Thymus (tissue), 11 donors: ENCODE results near the gene FAM83B. TPM values are rescaled to one million over a fixed set of nuclear protein-coding genes. Genes with fewer than 3 reads are reported as not detected.

Experiments used
- DNase-seq, 9 donors: peaks; one replicate each; pipeline ENCODE4 v3.0.0-alpha.2; 2013; ENCODE audit warnings: low spot score in 9 of 9, low read depth in 6 of 9, missing footprints in 1 of 9
- H3K27ac ChIP-seq, 2 donors: one replicate each; pipeline ENCODE4 v1.5.1; 2013; ENCODE audit warnings: control low read depth in 1 of 2, low read depth in 1 of 2, low read length in 1 of 2, mild to moderate bottlenecking in 1 of 2, moderate library complexity in 1 of 2
- H3K27me3 ChIP-seq, 2 donors: one replicate each; pipeline ENCODE4 v1.5.1; 2013; ENCODE audit warnings: low read length in 1 of 2; ENCODE audit not compliant: control insufficient read depth in 2 of 2, insufficient read depth in 1 of 2
- H3K36me3 ChIP-seq, 2 donors: one replicate each; pipeline ENCODE4 v1.5.1; 2013; ENCODE audit warnings: low read length in 1 of 2, mild to moderate bottlenecking in 1 of 2, moderate library complexity in 1 of 2; ENCODE audit not compliant: control insufficient read depth in 2 of 2, insufficient read depth in 2 of 2
- H3K4me1 ChIP-seq, 2 donors: one replicate each; pipeline ENCODE4 v1.5.1; 2013; ENCODE audit warnings: low read length in 2 of 2; ENCODE audit not compliant: control insufficient read depth in 2 of 2, insufficient read depth in 2 of 2
- H3K4me3 ChIP-seq, 2 donors: one replicate each; pipeline ENCODE4 v1.5.1; 2013; ENCODE audit warnings: low read length in 2 of 2, control low read depth in 1 of 2, mild to moderate bottlenecking in 1 of 2
- H3K9me3 ChIP-seq, 2 donors: one replicate each; pipeline ENCODE4 v1.5.1; 2013; ENCODE audit warnings: low read length in 1 of 2, mild to moderate bottlenecking in 1 of 2; ENCODE audit not compliant: control insufficient read depth in 2 of 2, insufficient read depth in 1 of 2
- WGBS: extraction: QIAGEN DNeasy Blood & Tissue Kit; methylation state at CpG from one replicate; pipeline ENCODE4 v1.1.7; 2013; 5-methylcytosine and 5-hydroxymethylcytosine counted together
- polyA plus RNA-seq: library from polyadenylated mRNA; stranded (reverse); fragments of 200-250 nt; gene quantifications from one replicate; pipeline ENCODE4 v1.2.3, GENCODE V29; 2013
- total RNA-seq: library from RNA; stranded (reverse); fragments of 120-200 nt; gene quantifications from one replicate; pipeline ENCODE4 v1.2.4, GENCODE V29; 2013
- donor health status: healthy.

FAM83B gene
- total and polyA plus RNA-seq, 2 donors, result 2.0 to 6.6 TPM

DNA sequence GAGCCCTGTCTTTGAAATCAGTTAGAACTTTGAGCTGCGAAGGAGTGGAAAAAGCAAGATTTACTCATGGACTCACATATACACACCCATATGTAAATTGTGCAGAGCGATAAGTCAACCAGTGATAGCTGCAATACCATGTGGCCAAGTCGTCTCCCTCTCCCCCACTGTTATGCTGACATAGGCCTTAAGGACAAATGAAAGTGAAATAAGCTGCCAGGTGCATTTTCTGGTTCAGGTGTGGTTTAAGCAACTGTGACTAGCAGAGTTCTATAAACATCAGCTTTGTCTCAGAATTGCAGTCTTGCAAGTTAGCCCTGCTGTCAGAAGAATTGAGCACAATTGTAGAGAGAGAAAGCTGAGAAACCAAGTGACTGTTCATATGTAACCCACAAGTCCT lies 9.6 kb downstream of the FAM83B start:
- H3K4me1 ChIP-seq, result no peaks in the 10 kb centered on the region
- H3K27me3 ChIP-seq, result no peaks in the 10 kb centered on the region
- peak in 3 of 9 donors; percentile 7 to 40 (median 8) for DNase-seq
- H3K36me3 ChIP-seq, result no peaks in the 10 kb centered on the region
- no peak overlapping the region for H3K4me3 ChIP-seq
- H3K27ac ChIP-seq, result no peak overlapping the region
- H3K9me3 ChIP-seq, result no peaks in the 10 kb centered on the region
- WGBS, result 80% methylated on average over 3 of the region's 3 CpGs

DNA sequence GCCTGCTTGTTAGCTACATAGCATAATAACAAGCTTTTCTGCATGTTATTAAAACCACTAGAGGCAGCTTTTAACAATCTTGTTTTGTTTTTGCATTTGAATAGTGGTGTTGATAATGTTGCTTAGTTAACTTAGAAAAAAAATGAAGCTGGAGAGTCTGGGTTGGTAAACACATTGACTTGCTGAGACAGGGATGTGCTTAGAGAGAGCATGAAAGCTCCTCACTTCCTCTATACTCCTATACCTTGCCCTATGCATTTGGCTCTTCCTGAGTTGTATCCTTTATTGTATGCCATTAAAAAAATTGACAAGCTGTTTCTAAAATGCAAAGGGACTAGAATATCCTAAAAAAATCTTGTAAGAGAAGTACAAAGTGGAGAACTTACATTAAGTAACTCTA lies 13.6 kb downstream of the FAM83B start:
- H3K27me3 ChIP-seq, result no peaks in the 10 kb centered on the region
- no peaks in the 10 kb centered on the region for H3K4me1 ChIP-seq
- H3K36me3 ChIP-seq, result no peaks in the 10 kb centered on the region
- DNase-seq, result no peak
- H3K27ac ChIP-seq, result no peak overlapping the region
- H3K4me3 ChIP-seq, result no peak overlapping the region
- no peaks in the 10 kb centered on the region for H3K9me3 ChIP-seq

GRCh38 chr6:54860739-54861138 lies 14.2 kb downstream of the FAM83B start:
- 94% methylated on average over 5 of the region's 5 CpGs for WGBS
- H3K36me3 ChIP-seq, result no peaks in the 10 kb centered on the region
- H3K27ac ChIP-seq, result no peak overlapping the region
- H3K9me3 ChIP-seq, result no peaks in the 10 kb centered on the region
- no peak for DNase-seq
- no peak overlapping the region for H3K4me3 ChIP-seq
- H3K27me3 ChIP-seq, result no peaks in the 10 kb centered on the region
- H3K4me1 ChIP-seq, result no peaks in the 10 kb centered on the region

- Histone ChIP-seq H3K27ac (no peak overlapping the region), H3K9me3 (no peaks in the 10 kb centered on the region), H3K36me3 (no peaks in the 10 kb centered on the region), H3K4me3 (no peak overlapping the region), H3K4me1 (no peaks in the 10 kb centered on the region), H3K27me3 (no peaks in the 10 kb centered on the region)
- 94% methylated on average over 10 of the region's 10 CpGs for WGBS
- no peak for DNase-seq
These were observed 15.5 kb downstream of the FAM83B start for GRCh38 chr6:54861905-54862616.

GRCh38 chr6:54864272-54864671 lies 17.7 kb downstream of the FAM83B start:
- DNase-seq, result no peak
- Histone ChIP-seq H3K4me1 (no peaks in the 10 kb centered on the region), H3K27ac (no peak overlapping the region), H3K27me3 (no peaks in the 10 kb centered on the region), H3K36me3 (no peaks in the 10 kb centered on the region), H3K9me3 (no peaks in the 10 kb centered on the region), H3K4me3 (no peak overlapping the region)
- 98% methylated on average over 2 of the region's 2 CpGs for WGBS

- no peak overlapping the region for H3K27ac ChIP-seq
- H3K36me3 ChIP-seq, result no peaks in the 10 kb centered on the region
- H3K4me3 ChIP-seq, result no peak overlapping the region
- no peaks in the 10 kb centered on the region for H3K9me3 ChIP-seq
- whole genome bisulfite sequencing, result 97% methylated on average over 5 of the region's 5 CpGs
- H3K4me1 ChIP-seq, result no peaks in the 10 kb centered on the region
- no peaks in the 10 kb centered on the region for H3K27me3 ChIP-seq
- no peak for DNase-seq
These were observed 18.6 kb downstream of the FAM83B start for GRCh38 chr6:54865091-54865631.

- no peak overlapping the region for H3K4me3 ChIP-seq
- H3K27me3 ChIP-seq, result no peaks in the 10 kb centered on the region
- no peaks in the 10 kb centered on the region for H3K9me3 ChIP-seq
- no peaks in the 10 kb centered on the region for H3K36me3 ChIP-seq
- DNase-seq, result no peak
- H3K4me1 ChIP-seq, result no peaks in the 10 kb centered on the region
- no peak overlapping the region for H3K27ac ChIP-seq
These were observed 22.0 kb downstream of the FAM83B start for GRCh38 chr6:54868556-54868955.

DNA sequence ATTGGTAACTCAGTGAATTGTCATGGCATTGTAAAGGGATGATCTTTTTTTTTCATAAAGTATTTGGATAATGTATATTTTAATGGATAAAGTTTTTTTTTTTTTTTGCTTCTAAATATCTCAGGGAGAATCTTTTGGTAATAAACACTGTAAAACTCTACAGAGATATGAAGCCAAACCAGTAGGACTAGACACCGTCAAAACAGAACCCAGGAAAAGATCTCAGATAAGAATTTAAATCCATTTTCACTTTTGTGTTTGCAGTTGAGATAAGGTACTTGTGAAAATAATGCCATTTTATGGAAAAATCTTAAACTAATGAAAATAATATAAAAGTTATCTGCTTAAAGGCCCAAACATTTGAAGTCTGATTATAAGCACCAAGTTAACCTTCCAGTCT lies 27.0 kb downstream of the FAM83B start:
- H3K9me3 ChIP-seq, result no peaks in the 10 kb centered on the region
- no peak overlapping the region for H3K27ac ChIP-seq
- WGBS, result 75% methylated on average over 1 of the region's 1 CpG
- H3K4me1 ChIP-seq, result no peaks in the 10 kb centered on the region
- H3K36me3 ChIP-seq, result no peaks in the 10 kb centered on the region
- DNase-seq, result no peak
- H3K4me3 ChIP-seq, result no peak overlapping the region
- no peaks in the 10 kb centered on the region for H3K27me3 ChIP-seq

- Histone ChIP-seq H3K27me3 (no peaks in the 10 kb centered on the region), H3K4me3 (no peak overlapping the region), H3K9me3 (no peaks in the 10 kb centered on the region), H3K4me1 (no peaks in the 10 kb centered on the region), H3K36me3 (no peaks in the 10 kb centered on the region), H3K27ac (no peak overlapping the region)
- no peak for DNase-seq
- 91% methylated on average over 2 of the region's 2 CpGs for WGBS
These were observed 27.9 kb downstream of the FAM83B start for GRCh38 chr6:54874349-54875048.
